ENCODE results near the gene IFT81. TPM values are rescaled to one million over a fixed set of nuclear protein-coding genes. Genes with fewer than 3 reads are reported as not detected.
"Not testable (repeated sequence)": the region's sequence is repeated elsewhere in the genome, so short reads cannot be mapped to it uniquely, and the experiment has no call there.

The IFT81 gene
- total RNA-seq, 6 experiments from 2014 or later: 1.3 to 5.1 (median 2.5) TPM

- H3K9me3 ChIP-seq: no peaks in the 10 kb centered on the region
- no peak for TF ChIP-seq POLR2A (IDR thresholded peaks at IDR 0.05)
- TF ChIP-seq, protein P1, sequence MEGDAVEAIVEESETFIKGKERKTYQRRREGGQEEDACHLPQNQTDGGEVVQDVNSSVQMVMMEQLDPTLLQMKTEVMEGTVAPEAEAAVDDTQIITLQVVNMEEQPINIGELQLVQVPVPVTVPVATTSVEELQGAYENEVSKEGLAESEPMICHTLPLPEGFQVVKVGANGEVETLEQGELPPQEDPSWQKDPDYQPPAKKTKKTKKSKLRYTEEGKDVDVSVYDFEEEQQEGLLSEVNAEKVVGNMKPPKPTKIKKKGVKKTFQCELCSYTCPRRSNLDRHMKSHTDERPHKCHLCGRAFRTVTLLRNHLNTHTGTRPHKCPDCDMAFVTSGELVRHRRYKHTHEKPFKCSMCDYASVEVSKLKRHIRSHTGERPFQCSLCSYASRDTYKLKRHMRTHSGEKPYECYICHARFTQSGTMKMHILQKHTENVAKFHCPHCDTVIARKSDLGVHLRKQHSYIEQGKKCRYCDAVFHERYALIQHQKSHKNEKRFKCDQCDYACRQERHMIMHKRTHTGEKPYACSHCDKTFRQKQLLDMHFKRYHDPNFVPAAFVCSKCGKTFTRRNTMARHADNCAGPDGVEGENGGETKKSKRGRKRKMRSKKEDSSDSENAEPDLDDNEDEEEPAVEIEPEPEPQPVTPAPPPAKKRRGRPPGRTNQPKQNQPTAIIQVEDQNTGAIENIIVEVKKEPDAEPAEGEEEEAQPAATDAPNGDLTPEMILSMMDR (IDR thresholded peaks at IDR 0.05): no peak
- 66% methylated on average over 6 of the region's 9 CpGs for WGBS (ENCODE audit: insufficient coverage, low coverage, low lambda C conversion rate, missing lambda C conversion rate)
- peak in 1 of 3 donors; percentile 26 for DNase-seq
- peak overlapping the region; percentile 37 to 65 (median 64) for H3K27ac ChIP-seq
- intact Hi-C loops (cut with DNase I): loop anchor here in 1 of 2 donors (5.0 kb wide), 1 partner anchor 210 kb away; no protein-coding TSS in a partner anchor
- H3K36me3 ChIP-seq: no peaks in the 10 kb centered on the region
- H3K27me3 ChIP-seq: no peaks in the 10 kb centered on the region
- no peak overlapping the region for H3K4me3 ChIP-seq
- no peak for ATAC-seq
- H3K4me1 ChIP-seq: peaks cover 0 to 49% (median 16%) of the 10 kb centered on the region in 4 donors
Measured at GRCh38 chr12:110252716-110253115, 128.6 kb downstream of the IFT81 start.

- peaks cover 0 to 45% (median 16%) of the 10 kb centered on the region in 4 donors for H3K4me1 ChIP-seq
- 3% methylated on average over 9 of the region's 9 CpGs for WGBS (ENCODE audit: insufficient coverage, low coverage, low lambda C conversion rate, missing lambda C conversion rate)
- no peak for TF ChIP-seq POLR2A (IDR thresholded peaks at IDR 0.05)
- TF ChIP-seq, protein P1 (IDR thresholded peaks at IDR 0.05): no peak
- no peaks in the 10 kb centered on the region for H3K9me3 ChIP-seq
- peak overlapping the region in 1 of 3 donors; percentile 5 for H3K4me3 ChIP-seq
- DNase-seq (peak; percentile 69 to 85 (median 77)), ATAC-seq (peak; percentile 42 to 71 (median 64))
- no peaks in the 10 kb centered on the region for H3K36me3 ChIP-seq
- no peaks in the 10 kb centered on the region for H3K27me3 ChIP-seq
- peak overlapping the region; percentile 37 to 65 (median 64) for H3K27ac ChIP-seq
- intact Hi-C loops (cut with DNase I): loop anchor here in 1 of 2 donors (5.0 kb wide), 1 partner anchor 211 kb away; no protein-coding TSS in a partner anchor
Measured at GRCh38 chr12:110253176-110253575, 129.0 kb downstream of the IFT81 start.

DNA sequence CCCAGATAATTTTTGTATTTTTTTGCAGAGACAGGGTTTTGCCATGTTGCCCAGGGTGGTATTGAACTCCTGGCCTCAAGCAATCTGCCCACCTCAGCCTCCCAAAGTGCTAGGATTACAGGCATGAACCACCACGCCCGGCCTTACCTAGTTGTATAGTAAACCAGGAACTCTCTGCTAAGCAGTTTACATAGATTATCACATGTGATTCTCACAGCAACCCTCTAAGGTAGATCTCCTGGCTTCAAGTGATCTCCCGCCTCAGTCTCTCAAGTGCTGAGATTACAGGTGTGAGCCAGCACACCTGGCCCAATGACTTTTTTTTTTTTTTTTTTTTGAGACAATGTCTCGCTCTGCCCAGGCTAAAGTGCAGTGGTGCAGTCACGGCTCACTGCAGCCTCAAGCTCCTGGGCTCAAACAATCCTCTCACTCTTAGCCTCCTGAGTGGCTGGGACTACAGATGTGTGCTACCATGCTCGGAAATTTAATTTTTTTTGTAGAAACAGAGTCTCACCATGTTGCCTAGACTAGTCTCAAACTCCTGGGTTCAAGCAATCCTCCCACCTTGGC, 130.9 kb downstream of the IFT81 start:
- no peaks in the 10 kb centered on the region for H3K27me3 ChIP-seq
- DNase-seq (peak in 1 of 3 donors; percentile 15), ATAC-seq (no peak)
- peaks cover 0 to 27% (median 4%) of the 10 kb centered on the region in 4 donors for H3K4me1 ChIP-seq
- TF ChIP-seq POLR2A (IDR thresholded peaks at IDR 0.05): no peak
- TF ChIP-seq, protein P1 (IDR thresholded peaks at IDR 0.05): no peak
- no peak overlapping the region for H3K4me3 ChIP-seq
- 87% methylated on average over 6 of the region's 6 CpGs for WGBS (ENCODE audit: insufficient coverage, low coverage, low lambda C conversion rate, missing lambda C conversion rate)
- H3K9me3 ChIP-seq: no peaks in the 10 kb centered on the region
- H3K36me3 ChIP-seq: no peaks in the 10 kb centered on the region
- intact Hi-C loops (cut with DNase I): loop anchor here in 1 of 2 donors (5.0 kb wide), 1 partner anchor 213 kb away; no protein-coding TSS in a partner anchor
- H3K27ac ChIP-seq: no peak overlapping the region

DNA sequence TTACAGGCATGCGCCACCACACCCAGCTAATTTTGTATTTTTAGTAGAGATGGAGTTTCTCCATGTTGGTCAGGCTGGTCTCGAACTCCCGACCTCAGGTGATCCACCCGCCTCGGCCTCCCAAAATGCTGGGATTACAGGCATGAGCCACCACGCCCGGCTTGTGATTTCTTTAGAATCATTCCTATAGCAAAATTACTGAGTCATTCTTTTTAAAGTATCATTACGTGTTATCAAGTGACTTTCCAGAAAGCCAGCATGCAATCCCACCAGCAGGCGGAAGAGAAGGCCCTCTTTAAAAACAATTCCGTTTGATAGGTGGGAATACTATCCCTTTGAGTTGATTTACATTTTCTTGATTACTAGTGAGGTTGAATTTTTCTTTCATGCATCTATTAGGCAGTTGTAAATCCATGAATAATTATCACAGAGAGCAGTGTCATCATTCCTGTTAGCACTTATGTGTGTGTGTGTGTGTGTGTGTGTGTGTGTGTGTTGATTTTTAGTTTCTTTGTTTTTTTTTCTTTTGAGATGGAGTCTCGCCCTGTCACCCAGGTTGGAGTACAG, 131.8 kb downstream of the IFT81 start:
- H3K27ac ChIP-seq, ATAC-seq: not testable (repeated sequence)

More for the DNA sequence above, 131.8 kb downstream of the IFT81 start:
- peaks cover 0 to 18% (median 0%) of the 10 kb centered on the region in 4 donors for H3K4me1 ChIP-seq
- intact Hi-C loops (cut with DNase I); H3K9me3 ChIP-seq; H3K27me3 ChIP-seq; DNase-seq; H3K4me3 ChIP-seq; H3K36me3 ChIP-seq: not testable (repeated sequence)
- 85% methylated on average over 10 of the region's 11 CpGs for WGBS (ENCODE audit: insufficient coverage, low coverage, low lambda C conversion rate, missing lambda C conversion rate)
